GM23338 (cell line): Measurements from ENCODE around the gene ANKRD40CL. TPM values are rescaled to one million over a fixed set of nuclear protein-coding genes. Genes with fewer than 3 reads are reported as not detected.

ENCODE experiments used
- ATAC-seq: fragments of 200-7000 bp; cut with Tn5 transposase; 3 replicates; pipeline ENCODE4 v1.9.1; 2020
- DNase-seq: peaks from one replicate; pipeline ENCODE4 v3.0.0-alpha.2; 2015; ENCODE audit warnings: low spot score
- H2AFZ ChIP-seq: fragments of 200-600 bp; sonication (generic); 2 replicates; pipeline ENCODE4 v1.8.0; 2016; ENCODE audit warnings: antibody characterized with exemption, mild to moderate bottlenecking, moderate library complexity
- H3F3A ChIP-seq: fragments of 200-600 bp; sonication (generic); replicated peaks from 2 replicates; pipeline ENCODE4 v1.8.0; 2017; ENCODE audit warnings: antibody characterized with exemption, mixed run types, low read depth
- H3K27ac ChIP-seq: fragments of 200-600 bp; sonication (generic); 2 replicates; pipeline ENCODE4 v1.6.1; 2016; ENCODE audit warnings: low read depth
- H3K27me3 ChIP-seq: fragments of 200-600 bp; sonication (generic); 2 replicates; pipeline ENCODE4 v1.8.0; 2016; ENCODE audit warnings: mild to moderate bottlenecking, mixed run types, moderate library complexity; ENCODE audit not compliant: insufficient read depth
- H3K36me3 ChIP-seq: fragments of 200-600 bp; sonication (generic); 2 replicates; pipeline ENCODE4 v1.8.0; 2016; ENCODE audit warnings: mild to moderate bottlenecking; ENCODE audit not compliant: insufficient read depth
- H3K4me1 ChIP-seq: fragments of 200-600 bp; sonication (generic); 2 replicates; pipeline ENCODE4 v1.8.0; 2016; ENCODE audit warnings: mild to moderate bottlenecking, moderate library complexity; ENCODE audit not compliant: insufficient read depth
- H3K4me2 ChIP-seq: fragments of 200-600 bp; sonication (generic); 2 replicates; pipeline ENCODE4 v1.7.1; 2017; ENCODE audit warnings: mixed run types
- H3K4me3 ChIP-seq: fragments of 200-600 bp; sonication (generic); 2 replicates; pipeline ENCODE4 v1.6.1; 2016; ENCODE audit warnings: mixed run types
- H3K79me2 ChIP-seq: fragments of 200-600 bp; sonication (generic); replicated peaks from 2 replicates; pipeline ENCODE4 v1.8.0; 2017; ENCODE audit warnings: mild to moderate bottlenecking; ENCODE audit not compliant: insufficient read depth
- H3K9me2 ChIP-seq: fragments of 200-600 bp; sonication (generic); 2 replicates; pipeline ENCODE4 v1.8.0; 2017; ENCODE audit not compliant: insufficient read depth
- H4K20me1 ChIP-seq: fragments of 200-600 bp; sonication (generic); replicated peaks from 2 replicates; pipeline ENCODE4 v1.8.0; 2017; ENCODE audit warnings: mild to moderate bottlenecking; ENCODE audit not compliant: insufficient read depth
- H3K27ac Mint-ChIP-seq: 2 replicates; pipeline ENCODE4 v1.8.0; 2020; ENCODE audit warnings: inconsistent platforms, mild to moderate bottlenecking, moderate library complexity, mixed read lengths
- H3K27me3 Mint-ChIP-seq: 3 replicates; pipeline ENCODE4 v1.8.0; 2022; ENCODE audit warnings: low read depth, mild to moderate bottlenecking, moderate library complexity, mixed read lengths, inconsistent platforms; ENCODE audit not compliant: insufficient read depth, poor library complexity
- H3K36me3 Mint-ChIP-seq: 3 replicates; pipeline ENCODE4 v1.8.0; 2021; ENCODE audit warnings: low read depth, mild to moderate bottlenecking, inconsistent platforms, moderate library complexity, mixed read lengths
- H3K4me1 Mint-ChIP-seq: 3 replicates; pipeline ENCODE4 v1.8.0; 2020; ENCODE audit warnings: mild to moderate bottlenecking, inconsistent platforms, mixed read lengths
- H3K4me3 Mint-ChIP-seq: 3 replicates; pipeline ENCODE4 v1.8.0; 2021; ENCODE audit warnings: moderate library complexity, mild to moderate bottlenecking, inconsistent platforms, mixed read lengths
- H3K9me3 Mint-ChIP-seq: 3 replicates; pipeline ENCODE4 v1.8.0; 2020; ENCODE audit warnings: moderate library complexity, mild to moderate bottlenecking, inconsistent platforms, mixed read lengths
- JUNB ChIP-seq: IDR thresholded peaks from one replicate; pipeline ENCODE4 v1.6.1; 2016; ENCODE audit warnings: antibody characterized with exemption; ENCODE audit not compliant: unreplicated experiment
- STAT1 ChIP-seq: IDR thresholded peaks from one replicate; pipeline ENCODE4 v1.6.1; 2016; ENCODE audit warnings: antibody characterized with exemption; ENCODE audit not compliant: unreplicated experiment
- ZNF331 ChIP-seq: fragments of 250-450 bp; sonication (Bioruptor Pico); IDR thresholded peaks from 2 replicates; pipeline ENCODE4 v1.5.0; 2020; ENCODE audit warnings: low read depth, mild to moderate bottlenecking, moderate library complexity
- polyA plus RNA-seq: library from polyadenylated mRNA; unstranded; fragments of >200 nt; fragmentation: Nextera tagmentation; extraction: Ambion mirVana; gene quantifications from 2 replicates; pipeline ENCODE4 v1.2.1, GENCODE V29; 2016
- total RNA-seq: library from RNA; depleted of rRNA; stranded (reverse); fragments of >200 nt; shearing (Covaris generic); gene quantifications from 2 replicates; pipeline ENCODE4 v1.2.3, GENCODE V29; 2014
- TF ChIP-seq, protein P1 (sequence below): fragments of 250-450 bp; sonication (Bioruptor Pico); IDR thresholded peaks from 2 replicates; pipeline ENCODE4 v1.5.0; 2020; ENCODE audit warnings: mild to moderate bottlenecking, moderate library complexity
- TF ChIP-seq, protein P2 (sequence below): IDR thresholded peaks from 2 replicates; pipeline ENCODE4 v1.6.1; 2016; ENCODE audit warnings: antibody characterized with exemption

The ANKRD40CL gene
- total and polyA plus RNA-seq, 2 experiments from 2014 or later: not detected

DNA sequence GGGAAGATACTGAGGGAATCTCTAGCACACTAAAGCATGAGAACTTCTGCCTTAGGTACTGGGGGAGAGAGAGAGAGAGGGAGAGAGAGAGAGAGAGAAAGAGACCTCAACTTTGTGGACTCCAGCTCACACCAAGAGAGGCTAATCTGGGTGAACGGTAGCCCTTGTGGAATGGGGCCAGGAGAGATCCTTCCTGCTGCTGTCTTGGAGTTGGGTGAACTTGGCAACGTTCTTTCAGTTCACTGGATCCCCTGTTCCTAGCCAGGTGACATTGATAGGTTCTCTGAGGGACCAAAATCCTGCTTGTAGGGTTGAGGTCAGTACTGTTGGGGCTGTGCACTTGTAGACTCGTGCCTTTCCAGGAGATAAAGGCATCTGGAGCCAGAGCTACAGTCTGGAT is 41.6 kb upstream of the ANKRD40CL start (continued):
- TF ChIP-seq, protein P1, sequence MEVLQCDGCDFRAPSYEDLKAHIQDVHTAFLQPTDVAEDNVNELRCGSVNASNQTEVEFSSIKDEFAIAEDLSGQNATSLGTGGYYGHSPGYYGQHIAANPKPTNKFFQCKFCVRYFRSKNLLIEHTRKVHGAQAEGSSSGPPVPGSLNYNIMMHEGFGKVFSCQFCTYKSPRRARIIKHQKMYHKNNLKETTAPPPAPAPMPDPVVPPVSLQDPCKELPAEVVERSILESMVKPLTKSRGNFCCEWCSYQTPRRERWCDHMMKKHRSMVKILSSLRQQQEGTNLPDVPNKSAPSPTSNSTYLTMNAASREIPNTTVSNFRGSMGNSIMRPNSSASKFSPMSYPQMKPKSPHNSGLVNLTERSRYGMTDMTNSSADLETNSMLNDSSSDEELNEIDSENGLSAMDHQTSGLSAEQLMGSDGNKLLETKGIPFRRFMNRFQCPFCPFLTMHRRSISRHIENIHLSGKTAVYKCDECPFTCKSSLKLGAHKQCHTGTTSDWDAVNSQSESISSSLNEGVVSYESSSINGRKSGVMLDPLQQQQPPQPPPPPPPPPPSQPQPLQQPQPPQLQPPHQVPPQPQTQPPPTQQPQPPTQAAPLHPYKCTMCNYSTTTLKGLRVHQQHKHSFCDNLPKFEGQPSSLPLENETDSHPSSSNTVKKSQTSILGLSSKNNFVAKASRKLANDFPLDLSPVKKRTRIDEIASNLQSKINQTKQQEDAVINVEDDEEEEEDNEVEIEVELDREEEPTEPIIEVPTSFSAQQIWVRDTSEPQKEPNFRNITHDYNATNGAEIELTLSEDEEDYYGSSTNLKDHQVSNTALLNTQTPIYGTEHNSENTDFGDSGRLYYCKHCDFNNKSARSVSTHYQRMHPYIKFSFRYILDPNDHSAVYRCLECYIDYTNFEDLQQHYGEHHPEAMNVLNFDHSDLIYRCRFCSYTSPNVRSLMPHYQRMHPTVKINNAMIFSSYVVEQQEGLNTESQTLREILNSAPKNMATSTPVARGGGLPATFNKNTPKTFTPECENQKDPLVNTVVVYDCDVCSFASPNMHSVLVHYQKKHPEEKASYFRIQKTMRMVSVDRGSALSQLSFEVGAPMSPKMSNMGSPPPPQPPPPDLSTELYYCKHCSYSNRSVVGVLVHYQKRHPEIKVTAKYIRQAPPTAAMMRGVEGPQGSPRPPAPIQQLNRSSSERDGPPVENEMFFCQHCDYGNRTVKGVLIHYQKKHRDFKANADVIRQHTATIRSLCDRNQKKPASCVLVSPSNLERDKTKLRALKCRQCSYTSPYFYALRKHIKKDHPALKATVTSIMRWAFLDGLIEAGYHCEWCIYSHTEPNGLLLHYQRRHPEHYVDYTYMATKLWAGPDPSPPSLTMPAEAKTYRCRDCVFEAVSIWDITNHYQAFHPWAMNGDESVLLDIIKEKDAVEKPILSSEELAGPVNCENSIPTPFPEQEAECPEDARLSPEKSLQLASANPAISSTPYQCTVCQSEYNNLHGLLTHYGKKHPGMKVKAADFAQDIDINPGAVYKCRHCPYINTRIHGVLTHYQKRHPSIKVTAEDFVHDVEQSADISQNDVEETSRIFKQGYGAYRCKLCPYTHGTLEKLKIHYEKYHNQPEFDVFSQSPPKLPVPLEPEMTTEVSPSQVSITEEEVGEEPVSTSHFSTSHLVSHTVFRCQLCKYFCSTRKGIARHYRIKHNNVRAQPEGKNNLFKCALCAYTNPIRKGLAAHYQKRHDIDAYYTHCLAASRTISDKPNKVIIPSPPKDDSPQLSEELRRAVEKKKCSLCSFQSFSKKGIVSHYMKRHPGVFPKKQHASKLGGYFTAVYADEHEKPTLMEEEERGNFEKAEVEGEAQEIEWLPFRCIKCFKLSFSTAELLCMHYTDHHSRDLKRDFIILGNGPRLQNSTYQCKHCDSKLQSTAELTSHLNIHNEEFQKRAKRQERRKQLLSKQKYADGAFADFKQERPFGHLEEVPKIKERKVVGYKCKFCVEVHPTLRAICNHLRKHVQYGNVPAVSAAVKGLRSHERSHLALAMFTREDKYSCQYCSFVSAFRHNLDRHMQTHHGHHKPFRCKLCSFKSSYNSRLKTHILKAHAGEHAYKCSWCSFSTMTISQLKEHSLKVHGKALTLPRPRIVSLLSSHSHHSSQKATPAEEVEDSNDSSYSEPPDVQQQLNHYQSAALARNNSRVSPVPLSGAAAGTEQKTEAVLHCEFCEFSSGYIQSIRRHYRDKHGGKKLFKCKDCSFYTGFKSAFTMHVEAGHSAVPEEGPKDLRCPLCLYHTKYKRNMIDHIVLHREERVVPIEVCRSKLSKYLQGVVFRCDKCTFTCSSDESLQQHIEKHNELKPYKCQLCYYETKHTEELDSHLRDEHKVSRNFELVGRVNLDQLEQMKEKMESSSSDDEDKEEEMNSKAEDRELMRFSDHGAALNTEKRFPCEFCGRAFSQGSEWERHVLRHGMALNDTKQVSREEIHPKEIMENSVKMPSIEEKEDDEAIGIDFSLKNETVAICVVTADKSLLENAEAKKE (CRISPR knock-in tag): no peak
- no peak for TF ChIP-seq ZNF331 (CRISPR knock-in tag)
- TF ChIP-seq, protein P2, sequence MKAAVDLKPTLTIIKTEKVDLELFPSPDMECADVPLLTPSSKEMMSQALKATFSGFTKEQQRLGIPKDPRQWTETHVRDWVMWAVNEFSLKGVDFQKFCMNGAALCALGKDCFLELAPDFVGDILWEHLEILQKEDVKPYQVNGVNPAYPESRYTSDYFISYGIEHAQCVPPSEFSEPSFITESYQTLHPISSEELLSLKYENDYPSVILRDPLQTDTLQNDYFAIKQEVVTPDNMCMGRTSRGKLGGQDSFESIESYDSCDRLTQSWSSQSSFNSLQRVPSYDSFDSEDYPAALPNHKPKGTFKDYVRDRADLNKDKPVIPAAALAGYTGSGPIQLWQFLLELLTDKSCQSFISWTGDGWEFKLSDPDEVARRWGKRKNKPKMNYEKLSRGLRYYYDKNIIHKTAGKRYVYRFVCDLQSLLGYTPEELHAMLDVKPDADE: no peak
- no peak for TF ChIP-seq STAT1

DNA sequence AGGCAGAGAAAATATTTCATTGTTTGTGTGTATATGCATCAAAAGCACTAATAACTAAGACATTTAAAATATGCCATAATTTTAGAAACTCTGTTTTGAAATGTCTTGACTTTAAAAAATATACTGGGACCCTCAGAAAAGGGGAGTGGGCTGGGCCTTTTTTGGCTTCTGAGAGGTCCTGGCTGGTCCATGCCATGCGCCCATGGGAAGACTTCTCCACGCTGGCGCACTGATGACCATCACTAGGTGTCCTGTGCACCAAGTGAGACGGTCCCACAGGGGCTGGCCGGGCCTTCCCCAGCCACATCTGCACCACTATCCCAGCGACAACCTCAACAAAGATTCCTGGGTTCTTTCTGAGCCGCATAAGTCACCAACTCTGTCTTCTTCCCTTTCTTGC is 41.1 kb upstream of the ANKRD40CL start:
- no peaks in the 10 kb centered on the region for H3K27me3 ChIP-seq
- no peaks in the 10 kb centered on the region for H3K36me3 ChIP-seq
- 0 out of 2 replicates have a peak, but pooled peaks cover 3% of the 10 kb centered on the region for H3K9me2 ChIP-seq
- DNase-seq: no peak
- no peak overlapping the region for H3K4me2 ChIP-seq
- H3K27ac Mint-ChIP-seq: no peak overlapping the region
- H3K9me3 Mint-ChIP-seq: no peaks in the 10 kb centered on the region
- H3K4me3 ChIP-seq: no peak overlapping the region
- no peaks in the 10 kb centered on the region for H4K20me1 ChIP-seq
- H3K4me3 Mint-ChIP-seq: no peak overlapping the region
- no peak for ATAC-seq
- no peaks in the 10 kb centered on the region for H3F3A ChIP-seq
- H2AFZ ChIP-seq: 0 out of 2 replicates have a peak overlapping the region, but pooled peaks have one; percentile 80
- H3K79me2 ChIP-seq: no peaks in the 10 kb centered on the region
- peaks cover 3% of the 10 kb centered on the region for H3K27me3 Mint-ChIP-seq
- no peaks in the 10 kb centered on the region for H3K4me1 Mint-ChIP-seq
- H3K36me3 Mint-ChIP-seq: no peaks in the 10 kb centered on the region
- no peak for TF ChIP-seq JUNB
- peaks cover 4% of the 10 kb centered on the region; the same call in 1 of the 2 replicates for H3K4me1 ChIP-seq
- H3K27ac ChIP-seq: no peak overlapping the region
